Measurements from ENCODE around the gene ACYP2.
"Not testable (repeated sequence)": the region's sequence is repeated elsewhere in the genome, so short reads cannot be mapped to it uniquely, and the experiment has no call there.

ACYP2 gene

GRCh38 chr2:54317973-54318372 lies 202.6 kb downstream of the ACYP2 start:
- no peak for TF ChIP-seq CTCF (IDR thresholded peaks at IDR 0.05; ENCODE audit: insufficient read depth, low read depth, low read length, missing control alignments)
- H3K4me3 ChIP-seq (ENCODE audit: low read depth, low read length): no peak overlapping the region
- no peak for DNase-seq (ENCODE audit: low read depth)

GRCh38 chr2:54318821-54319220 lies 203.4 kb downstream of the ACYP2 start:
- no peak overlapping the region for H3K4me3 ChIP-seq (ENCODE audit: low read depth, low read length)
- no peak for TF ChIP-seq CTCF (IDR thresholded peaks at IDR 0.05; ENCODE audit: insufficient read depth, low read depth, low read length, missing control alignments)
- no peak for DNase-seq (ENCODE audit: low read depth)

- no peak for DNase-seq (ENCODE audit: low read depth)
- TF ChIP-seq CTCF (IDR thresholded peaks at IDR 0.05; ENCODE audit: insufficient read depth, low read depth, low read length, missing control alignments): no peak
- H3K4me3 ChIP-seq (ENCODE audit: low read depth, low read length): no peak overlapping the region
Measured at GRCh38 chr2:54321047-54321446, 205.6 kb downstream of the ACYP2 start.

GRCh38 chr2:54324517-54324916 lies 209.1 kb downstream of the ACYP2 start:
- not testable (repeated sequence) for H3K4me3 ChIP-seq (ENCODE audit: low read depth, low read length); DNase-seq (ENCODE audit: low read depth)

GRCh38 chr2:54325148-54325547 lies 209.7 kb downstream of the ACYP2 start:
- TF ChIP-seq CTCF (IDR thresholded peaks at IDR 0.05; ENCODE audit: insufficient read depth, low read depth, low read length, missing control alignments): no peak
- DNase-seq (ENCODE audit: low read depth): no peak
- no peak overlapping the region for H3K4me3 ChIP-seq (ENCODE audit: low read depth, low read length)

- DNase-seq (ENCODE audit: low read depth): no peak
- H3K4me3 ChIP-seq (ENCODE audit: low read depth, low read length): no peak overlapping the region
- no peak for TF ChIP-seq CTCF (IDR thresholded peaks at IDR 0.05; ENCODE audit: insufficient read depth, low read depth, low read length, missing control alignments)
Measured at GRCh38 chr2:54329482-54330161, 214.2 kb downstream of the ACYP2 start.

GRCh38 chr2:54330162-54330925 lies 214.9 kb downstream of the ACYP2 start:
- H3K4me3 ChIP-seq (ENCODE audit: low read depth, low read length): peak overlapping the region; percentile 40
- no peak for TF ChIP-seq CTCF (IDR thresholded peaks at IDR 0.05; ENCODE audit: insufficient read depth, low read depth, low read length, missing control alignments)
- peak; percentile 92 for DNase-seq (ENCODE audit: low read depth)
